Epithelial cell of proximal tubule (primary cell): ENCODE measurements around the gene FAF1. TPM values are rescaled to one million over a fixed set of nuclear protein-coding genes. Genes with fewer than 3 reads are reported as not detected.
"Not testable (repeated sequence)": the region's sequence is repeated elsewhere in the genome, so short reads cannot be mapped to it uniquely, and the experiment has no call there.

Experiments used
- DNase-seq: peaks from one replicate; pipeline ENCODE4 v3.0.0-alpha.2; 2011; ENCODE audit warnings: low read depth
- H3K4me3 ChIP-seq: 2 replicates; pipeline ENCODE4 v1.5.1; 2011; ENCODE audit warnings: low read depth, mild to moderate bottlenecking, low read length
- CTCF ChIP-seq: conservative IDR thresholded peaks from 2 replicates; pipeline ENCODE4 v1.5.1; 2012; ENCODE audit warnings: low read depth, mild to moderate bottlenecking, low read length
- total RNA-seq: library from RNA; depleted of rRNA; stranded (reverse); fragments of >200 nt; gene quantifications from 2 replicates; pipeline ENCODE4 v1.2.3, GENCODE V29; 2015

Gene FAF1
- total RNA-seq, 1 donor from 2014 or later = 54.1 TPM

DNA sequence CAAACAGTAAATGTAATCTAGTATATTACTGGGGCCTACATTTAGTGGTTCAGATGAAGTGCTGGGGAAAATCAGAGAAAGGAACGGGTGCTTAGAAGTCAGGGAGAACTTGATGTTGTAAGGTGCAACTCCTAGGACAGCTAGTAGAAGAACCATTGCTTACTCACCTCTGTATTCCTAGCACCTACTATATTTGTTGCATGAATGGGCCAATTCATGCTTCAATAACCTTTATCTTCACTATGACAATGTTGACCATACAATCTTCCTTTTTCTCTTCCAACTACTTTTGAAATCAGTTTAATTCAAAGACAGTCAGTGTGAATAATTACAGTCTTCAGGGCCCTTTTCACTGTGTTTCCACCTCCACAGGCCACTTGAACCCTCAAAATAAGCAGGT lies 411.8 kb downstream of the FAF1 start:
- DNase-seq = no peak
- H3K4me3 ChIP-seq = no peak overlapping the region
- no peak for TF ChIP-seq CTCF

- H3K4me3 ChIP-seq = no peak overlapping the region
- DNase-seq = no peak
- no peak for TF ChIP-seq CTCF
These were observed 417.7 kb downstream of the FAF1 start for GRCh38 chr1:50542362-50542761.

DNA sequence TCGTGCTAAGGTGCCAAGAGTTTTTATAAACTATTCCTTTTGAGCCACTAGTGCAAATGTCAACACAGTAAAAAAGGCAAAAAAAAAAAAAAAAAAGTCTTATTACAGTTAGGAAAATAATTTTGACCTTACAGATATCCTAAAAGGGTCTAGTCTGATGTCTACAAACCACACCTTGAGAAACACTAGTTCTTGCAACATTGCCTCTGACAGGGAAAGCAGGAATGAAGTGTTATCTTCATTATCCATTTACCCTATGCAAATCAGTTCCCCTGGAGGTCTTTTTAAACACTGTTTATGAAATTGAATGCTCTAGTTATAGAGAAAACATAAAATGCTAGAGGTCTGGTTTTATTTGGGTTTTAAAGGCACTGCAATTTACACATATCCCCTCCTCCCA lies 421.6 kb downstream of the FAF1 start:
- H3K4me3 ChIP-seq = no peak overlapping the region
- DNase-seq = no peak
- no peak for TF ChIP-seq CTCF

DNA sequence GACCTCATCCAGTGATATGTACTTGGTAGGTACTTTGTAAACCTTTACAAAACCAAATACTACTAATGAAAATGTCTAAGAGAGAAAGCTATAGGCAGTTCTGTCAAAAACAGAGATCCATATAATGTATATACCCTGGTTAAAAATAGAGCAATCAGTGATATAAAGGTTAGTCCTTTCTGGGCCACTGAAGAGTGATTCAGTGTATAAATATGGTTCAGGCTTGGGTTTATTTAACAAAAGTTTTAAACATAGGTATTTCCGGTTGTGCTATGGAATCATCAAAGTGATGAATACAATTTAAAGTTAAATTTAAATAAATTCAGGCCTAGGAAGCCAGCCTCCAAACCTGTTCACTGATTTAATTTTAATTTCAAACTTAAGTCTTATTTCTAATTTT lies 428.5 kb downstream of the FAF1 start:
- no peak for DNase-seq
- no peak for TF ChIP-seq CTCF

DNA sequence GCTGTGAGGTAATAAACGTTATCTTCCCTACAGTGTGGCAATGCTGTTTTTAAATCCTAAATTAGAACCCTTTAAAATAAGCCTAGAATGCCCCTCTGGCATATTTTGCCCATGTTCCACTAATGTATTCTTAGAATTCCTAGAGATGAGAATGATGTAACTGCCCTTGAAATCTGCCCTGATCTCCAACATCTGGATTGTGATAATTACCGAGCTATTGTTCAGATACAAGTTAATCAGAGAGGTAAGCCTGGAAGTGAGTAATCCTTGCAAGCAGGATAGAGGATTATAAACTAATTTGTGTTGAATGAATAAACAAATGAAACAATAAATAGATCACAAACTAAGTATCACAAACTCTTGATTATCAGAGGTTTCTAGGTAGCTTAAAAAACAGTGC lies 429.0 kb downstream of the FAF1 start:
- TF ChIP-seq CTCF = no peak
- DNase-seq = no peak
- H3K4me3 ChIP-seq = no peak overlapping the region

More for the DNA sequence above, 428.5 kb downstream of the FAF1 start:
- no peak overlapping the region for H3K4me3 ChIP-seq

DNA sequence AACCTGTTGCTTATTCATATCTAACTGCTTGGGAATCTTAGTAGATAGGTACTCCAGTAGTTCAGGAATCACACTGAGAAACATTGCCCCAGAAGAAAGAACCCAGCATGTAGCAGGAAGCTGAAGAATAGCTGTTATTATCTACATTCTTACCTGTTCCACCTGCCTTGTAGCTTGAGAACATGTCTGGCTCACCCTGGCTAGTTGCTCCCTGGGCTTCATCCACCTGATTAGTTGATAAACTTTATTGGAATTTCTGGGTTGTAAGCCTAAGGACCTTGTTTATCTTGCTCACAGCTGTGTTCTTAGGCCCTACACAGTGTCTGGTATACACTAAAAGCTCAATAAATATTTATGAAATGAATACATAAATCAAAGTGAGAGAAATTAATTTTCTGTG lies 430.6 kb downstream of the FAF1 start:
- no peak overlapping the region for H3K4me3 ChIP-seq
- no peak for TF ChIP-seq CTCF
- no peak for DNase-seq

DNA sequence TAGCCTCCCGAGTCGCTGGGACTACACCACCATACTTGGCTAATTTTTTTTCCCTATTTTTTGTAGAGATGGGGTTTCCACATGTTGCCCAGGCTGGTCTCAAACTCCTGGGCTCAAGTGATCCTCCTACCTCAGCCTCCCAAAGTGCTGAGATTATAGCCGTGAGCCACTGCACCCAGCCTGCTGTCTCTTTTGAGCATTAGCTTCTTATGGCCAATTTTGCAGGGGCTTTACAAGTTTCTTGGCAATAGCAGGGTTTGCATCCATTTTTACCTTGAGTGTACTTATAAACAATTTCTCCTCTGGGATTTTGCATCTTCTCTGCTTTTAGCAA lies 432.1 kb downstream of the FAF1 start:
- not testable (repeated sequence) for H3K4me3 ChIP-seq, DNase-seq
